GM12878 (cell line): Measurements from ENCODE around the gene DHRS12. TPM values are rescaled to one million over a fixed set of nuclear protein-coding genes. Genes with fewer than 3 reads are reported as not detected.

Experiments
- ATAC-seq: fragments of 200-7000 bp; cut with Tn5 transposase; 3 replicates; pipeline ENCODE4 v1.9.1; 2020; ENCODE audit warnings: mild to moderate bottlenecking, moderate library complexity
- BruUV-seq: library from RNA; stranded (reverse); fragments of 400-500 nt; replicated peaks from 2 replicates; lab custom pipeline; 2021; lab: Mats Ljungman, UMichigan
- CTCF ChIA-PET: fragments of 300-600 bp; sonication (Branson Sonifier 250); formaldehyde crosslinking; extraction: SDS; loops from one replicate; lab custom pipeline; 2021; ENCODE audit warnings: inconsistent platforms; lab: Yijun Ruan, JAX
- POLR2A ChIA-PET: fragments of 350-600 bp; formaldehyde crosslinking; extraction: SDS; loops from one replicate; lab custom pipeline; 2021; ENCODE audit warnings: inconsistent platforms; lab: Charles Lee
- RAD21 ChIA-PET: fragments of 300-600 bp; sonication (Branson Sonifier 250); formaldehyde crosslinking; loops from one replicate; lab custom pipeline; 2023; ENCODE audit warnings: antibody characterized with exemption; ENCODE audit not compliant: unreplicated experiment; lab: Charles Lee
- SMC1A ChIA-PET: fragments of 300-600 bp; sonication (Branson Sonifier 250); formaldehyde crosslinking; loops from one replicate; lab custom pipeline; 2023; ENCODE audit not compliant: unreplicated experiment, uncharacterized antibody; lab: Charles Lee
- DNase-seq: peaks from one replicate; pipeline ENCODE4 v3.0.0-alpha.2; 2011; ENCODE audit warnings: low read depth, low spot score
- FAIRE-seq: peaks from 3 replicates; lab custom pipeline; 2011; peaks lifted over from hg19 to GRCh38; lab: Jason Lieb, UNC
- H2AFZ ChIP-seq: 2 replicates; pipeline ENCODE4 v1.6.0; 2011; ENCODE audit warnings: low read depth, low read length, control low read depth; ENCODE audit not compliant: control insufficient read depth
- H3K27ac ChIP-seq: 2 replicates; pipeline ENCODE4 v1.5.1; 2011; ENCODE audit warnings: control low read depth; ENCODE audit not compliant: control insufficient read depth, insufficient read depth
- H3K27me3 ChIP-seq, 2 experiments: replicated peaks in 1 of 2; 2 replicates each; pipeline versions ENCODE4 v1.6.0 to v1.6.1; 2011; ENCODE audit warnings: low read length in 1 of 2; ENCODE audit not compliant: control insufficient read depth in 2 of 2, insufficient read depth in 2 of 2
- H3K36me3 ChIP-seq, 2 experiments: 2 replicates each; pipeline ENCODE4 v1.5.1; 2011; ENCODE audit warnings: low read length in 1 of 2; ENCODE audit not compliant: control insufficient read depth in 2 of 2, insufficient read depth in 2 of 2
- H3K4me1 ChIP-seq: 2 replicates; pipeline ENCODE4 v1.6.1; 2011; ENCODE audit warnings: mild to moderate bottlenecking, low read length, moderate library complexity, mixed read lengths; ENCODE audit not compliant: control insufficient read depth, insufficient read depth
- H3K4me2 ChIP-seq: 2 replicates; pipeline ENCODE4 v1.6.0; 2011; ENCODE audit warnings: control low read depth; ENCODE audit not compliant: control insufficient read depth, insufficient read depth
- H3K4me3 ChIP-seq: fragments of 200-600 bp; sonication (generic); 2 replicates; pipeline ENCODE4 v1.5.1; 2016
- H3K79me2 ChIP-seq: 2 replicates; pipeline ENCODE4 v1.6.0; 2011; ENCODE audit warnings: low read length; ENCODE audit not compliant: control insufficient read depth, insufficient read depth
- H3K9ac ChIP-seq: 2 replicates; pipeline ENCODE4 v1.8.0; 2011; ENCODE audit warnings: low read length, control low read depth, mixed read lengths; ENCODE audit not compliant: control insufficient read depth, insufficient read depth
- H3K9me3 ChIP-seq: replicated peaks from 3 replicates; pipeline ENCODE4 v1.5.1; 2011; ENCODE audit warnings: mild to moderate bottlenecking, low read length; ENCODE audit not compliant: control insufficient read depth, insufficient read depth
- H4K20me1 ChIP-seq: 2 replicates; pipeline ENCODE4 v1.6.0; 2011; ENCODE audit not compliant: control insufficient read depth, insufficient read depth
- CHD1 ChIP-seq: IDR thresholded peaks from 2 replicates; pipeline ENCODE4 v1.6.1; 2012; ENCODE audit warnings: low read depth, low read length, improper control_type of control experiment
- JUND ChIP-seq: IDR thresholded peaks from 2 replicates; pipeline ENCODE4 v1.6.1; 2012; ENCODE audit warnings: low read depth, mild to moderate bottlenecking, low read length, improper control_type of control experiment, moderate library complexity
- MXI1 ChIP-seq: fragments of 150-350 bp; IDR thresholded peaks from 2 replicates; pipeline ENCODE4 v1.6.1; 2011; ENCODE audit warnings: low read depth, mild to moderate bottlenecking, inconsistent platforms, low read length, improper control_type of control experiment
- MYB ChIP-seq: fragments of 150-350 bp; IDR thresholded peaks from 2 replicates; pipeline ENCODE4 v1.6.1; 2014; ENCODE audit warnings: mild to moderate bottlenecking, low read depth, low read length, borderline replicate concordance
- POLR2AphosphoS5 ChIP-seq: IDR thresholded peaks from 2 replicates; pipeline ENCODE4 v1.6.1; 2011; ENCODE audit warnings: mild to moderate bottlenecking, low read length, inconsistent platforms
- RAD21 ChIP-seq: IDR thresholded peaks from 2 replicates; pipeline ENCODE4 v1.6.1; 2011; ENCODE audit warnings: mild to moderate bottlenecking, low read depth, low read length, moderate library complexity; ENCODE audit not compliant: insufficient read depth
- SKIL ChIP-seq: fragments of 450-650 bp; IDR thresholded peaks from 2 replicates; pipeline ENCODE4 v1.6.1; 2017; ENCODE audit warnings: mild to moderate bottlenecking, low read depth, inconsistent platforms; ENCODE audit not compliant: poor library complexity, severe bottlenecking
- SUPT20H ChIP-seq: IDR thresholded peaks from 2 replicates; pipeline ENCODE4 v1.6.1; 2011; ENCODE audit warnings: low read depth, mild to moderate bottlenecking, low read length, moderate library complexity, borderline replicate concordance; ENCODE audit not compliant: control insufficient read depth
- SUZ12 ChIP-seq: fragments of 200-600 bp; sonication (generic); IDR thresholded peaks from one replicate; pipeline ENCODE4 v1.6.1; 2018; ENCODE audit warnings: antibody characterized with exemption, mild to moderate bottlenecking; ENCODE audit not compliant: unreplicated experiment
- TBL1XR1 ChIP-seq: IDR thresholded peaks from 2 replicates; pipeline ENCODE4 v1.6.1; 2012; ENCODE audit warnings: low read depth, low read length, improper control_type of control experiment
- WGBS: methylation state at CpG from one replicate; pipeline ENCODE4 v1.1.6; 2016; ENCODE audit warnings: low lambda C conversion rate; ENCODE audit not compliant: insufficient replicate concordance, insufficient coverage; ENCODE audit errors: missing lambda C conversion rate; 5-methylcytosine and 5-hydroxymethylcytosine counted together
- in situ Hi-C: fragments of 300-500 bp; cut with MboI; formaldehyde crosslinking; loops from 9 replicates; pipeline ENCODE4 v1.14.3; 2018; ENCODE audit warnings: mixed read lengths
- intact Hi-C: fragments of 100-400 bp; cut with micrococcal nuclease; formaldehyde crosslinking; loops from one replicate; pipeline ENCODE4 v1.14.2; 2022; ENCODE audit not compliant: unreplicated experiment
- polyA plus RNA-seq, 11 experiments: library from polyadenylated mRNA; depleted of rRNA in 4 of 11; unstranded in 6 of 11; stranded (reverse) in 5 of 11; fragments of >200 nt; fragmentation: Nextera tagmentation in 4 of 11; fragmentation: Illumina TruSeq in 1 of 11; extraction: Ambion mirVana in 4 of 11; extraction: Trizol in 1 of 11; gene quantifications; 1 replicate in 1 of 11; 2 replicates in 10 of 11; pipeline versions ENCODE4 v1.2.1 to v1.2.3, GENCODE V29; 2011 to 2016; ENCODE audit warnings: inconsistent platforms in 2 of 11, missing spikeins in 2 of 11, low read depth in 1 of 11
- total RNA-seq, 4 experiments: library from RNA; depleted of rRNA in 3 of 4; stranded (reverse); fragments of >200 nt in 3 of 4; fragmentation: Illumina TruSeq in 1 of 4; extraction: Trizol in 1 of 4; gene quantifications; 2 replicates each; pipeline versions ENCODE4 v1.2.1 to v1.2.3, GENCODE V29; 2013 to 2021

Gene DHRS12
- total and polyA plus RNA-seq, 10 of the 15 experiments (the other 5 are each of a cell fraction or from before 2014, with no cell fraction given) = 2.9 to 11.3 (median 8.2) TPM

GRCh38 chr13:51823359-51823758 is 19.4 kb upstream of the DHRS12 start:
- peaks cover 30% of the 10 kb centered on the region for H3K4me1 ChIP-seq
- 50% methylated on average over 2 of the region's 2 CpGs for WGBS
- H2AFZ ChIP-seq = no peak overlapping the region
- intact Hi-C loops (no loop called here), in situ Hi-C loops (no loop called here)
- H3K9me3 ChIP-seq = no peaks in the 10 kb centered on the region
- CTCF ChIA-PET = interaction anchor here (2.4 to 6.3 kb wide), 2 partner anchors 9 kb away, joined by 19 to 44 read pairs; no protein-coding TSS in a partner anchor
- no peak overlapping the region for H3K4me3 ChIP-seq
- POLR2A ChIA-PET = interaction anchor here (1.7 kb wide), 1 partner anchor 371 kb away, joined by 3 read pairs; the partner anchor contains the start of gene INTS6
- ATAC-seq (no peak), DNase-seq (no peak), FAIRE-seq (no peak)
- BruUV-seq = no TSS peak
- TF ChIP-seq JUND = no peak
- no peaks in the 10 kb centered on the region for H4K20me1 ChIP-seq
- RAD21 ChIA-PET = interaction anchor here (1.0 to 1.4 kb wide), 3 partner anchors 9 to 26 kb away, joined by 3 to 4 read pairs (median 3); no protein-coding TSS in a partner anchor
- no peak overlapping the region for H3K9ac ChIP-seq
- SMC1A ChIA-PET = interaction anchor here (1.3 to 2.1 kb wide), 3 partner anchors 8 to 13 kb away, joined by 3 to 13 read pairs (median 8); no protein-coding TSS in a partner anchor
- H3K4me2 ChIP-seq = no peak overlapping the region
- H3K27me3 ChIP-seq = no peaks in the 10 kb centered on the region
- no peaks in the 10 kb centered on the region for H3K36me3 ChIP-seq
- H3K27ac ChIP-seq = no peak overlapping the region
- H3K79me2 ChIP-seq = no peaks in the 10 kb centered on the region

- ChIA-PET POLR2A (interaction anchor here (0.8 to 1.7 kb wide), 2 partner anchors 10 to 369 kb away, joined by 3 to 6 read pairs; partner anchors contain the start of gene INTS6), RAD21 (interaction anchor here (0.7 to 1.4 kb wide), 4 partner anchors 10 to 1427 kb away, joined by 3 to 4 read pairs (median 4); no protein-coding TSS in a partner anchor), SMC1A (interaction anchor here (0.9 to 4.9 kb wide), 4 partner anchors 10 to 17 kb away, joined by 3 to 36 read pairs (median 8); no protein-coding TSS in a partner anchor), CTCF (interaction anchor here (0.5 to 6.3 kb wide), 8 partner anchors 8 to 375 kb away, joined by 3 to 44 read pairs (median 6); partner anchors contain the start of gene TMEM272)
- no peak overlapping the region for H2AFZ ChIP-seq
- intact Hi-C loops = no loop called here
- H3K4me2 ChIP-seq = no peak overlapping the region
- TF ChIP-seq CHD1 (no peak), SKIL (no peak), MXI1 (no peak), SUZ12 (no peak), MYB (no peak), POLR2AphosphoS5 (no peak), RAD21 (no peak), TBL1XR1 (no peak), SUPT20H (no peak)
- 79% methylated on average over 13 of the region's 13 CpGs for WGBS
- no peaks in the 10 kb centered on the region for H3K36me3 ChIP-seq
- no peak for FAIRE-seq
- peaks cover 30% of the 10 kb centered on the region for H3K4me1 ChIP-seq
- in situ Hi-C loops = no loop called here
- no TSS peak for BruUV-seq
- no peak for DNase-seq
- H3K9me3 ChIP-seq = no peaks in the 10 kb centered on the region
- no peak overlapping the region for H3K4me3 ChIP-seq
- no peak for ATAC-seq
- no peaks in the 10 kb centered on the region for H3K27me3 ChIP-seq
- H3K9ac ChIP-seq = no peak overlapping the region
- H3K27ac ChIP-seq = no peak overlapping the region
- no peaks in the 10 kb centered on the region for H4K20me1 ChIP-seq
- no peaks in the 10 kb centered on the region for H3K79me2 ChIP-seq
These were observed 18.3 kb upstream of the DHRS12 start for GRCh38 chr13:51822106-51822815.
